ENCODE measurements around the gene MPST. TPM values are rescaled to one million over a fixed set of nuclear protein-coding genes. Genes with fewer than 3 reads are reported as not detected.
A peak's percentile ranks its signal among the peaks of the same experiment; 100 is the strongest.

Gene MPST
- total RNA-seq, 1 experiment from 2014 or later, result 68.6 TPM

DNA sequence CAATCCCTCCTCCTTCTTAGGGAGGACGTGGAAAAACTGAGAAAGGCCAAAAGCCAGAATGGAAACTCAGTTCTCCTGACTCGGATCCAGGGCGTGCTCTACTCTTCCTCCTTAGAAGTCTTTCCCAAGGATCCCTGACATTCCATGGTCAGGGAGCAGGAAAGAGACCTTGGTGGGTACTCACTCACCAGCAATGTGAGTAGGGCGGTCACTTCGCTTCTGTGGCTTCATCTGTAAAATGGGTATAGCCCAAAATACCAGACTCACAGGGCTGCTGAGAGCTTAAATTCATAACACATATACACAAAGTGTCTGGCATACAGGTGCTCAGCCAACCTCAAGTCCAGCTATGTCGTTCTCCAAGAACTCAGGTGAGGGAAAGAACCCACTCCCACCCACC lies 31.4 kb downstream of the MPST start (continued):
- TF ChIP-seq POLR2A (IDR thresholded peaks at IDR 0.05; ENCODE audit: borderline replicate concordance, extremely low read depth, insufficient read depth, insufficient read length), result no peak

DNA sequence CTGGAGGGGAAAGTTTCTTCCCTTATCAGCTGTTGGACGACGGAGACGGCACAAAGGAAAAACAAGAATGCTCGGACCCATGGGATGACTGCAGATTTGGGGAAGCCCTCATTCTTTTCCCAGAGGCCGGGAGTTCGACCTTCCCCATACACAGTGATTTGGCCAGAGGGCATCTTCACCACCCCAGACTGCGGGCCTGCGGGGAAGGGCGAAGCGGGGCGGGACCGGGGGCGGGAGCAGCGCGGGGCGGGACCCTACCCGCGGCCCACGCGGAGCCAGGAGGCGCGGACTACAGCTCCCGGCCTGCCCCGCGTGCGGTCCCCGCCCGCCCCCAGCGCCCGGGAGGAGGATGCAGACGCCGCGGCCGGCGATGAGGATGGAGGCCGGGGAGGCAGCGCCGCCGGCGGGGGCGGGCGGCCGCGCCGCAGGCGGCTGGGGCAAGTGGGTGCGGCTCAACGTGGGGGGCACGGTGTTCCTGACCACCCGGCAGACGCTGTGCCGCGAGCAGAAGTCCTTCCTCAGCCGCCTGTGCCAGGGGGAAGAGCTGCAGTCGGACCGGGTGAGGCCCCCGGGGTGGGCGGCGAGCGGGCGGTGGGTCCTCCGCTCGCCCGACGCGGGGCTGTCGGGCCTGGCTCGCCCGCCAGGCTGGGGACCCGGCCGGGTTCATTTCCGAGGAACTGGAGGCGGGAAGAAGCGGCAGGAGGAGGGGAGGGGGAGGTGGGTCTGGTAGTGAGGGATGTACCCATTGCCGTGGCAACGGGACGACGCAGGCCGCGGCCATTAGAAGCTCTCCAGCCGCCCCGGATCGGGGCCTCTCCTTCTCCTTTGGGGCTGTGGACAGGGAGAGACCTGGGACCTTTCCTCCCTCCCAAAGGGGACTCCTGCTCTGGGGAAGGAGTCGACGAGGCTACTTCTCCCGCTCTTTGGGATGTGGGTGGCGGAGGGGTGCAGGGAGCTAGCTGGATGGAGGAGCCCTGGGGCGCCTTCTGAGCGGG lies 32.1 kb downstream of the MPST start, which contains the start of gene KCTD17:
TSS of gene KCTD17 (plus strand) at position 352 of the 995 bp plus-strand sequence. CDS start at position 371, 19 bp downstream.
- H3K27ac ChIP-seq (ENCODE audit: low read depth, low read length), result no peak within 1 kb of the TSS; the same call in 1 of the 2 replicates
- no peaks in the 10 kb centered on the region for H3K36me3 ChIP-seq (ENCODE audit: control insufficient read depth in 1 of 2, insufficient read depth in 2 of 2, low read length in 2 of 2)
- ChIA-PET POLR2A (no interaction called here), RAD21 (ENCODE audit: low non-redundant PET in 1 of 2, low total read pairs in 2 of 2, uncharacterized antibody in 2 of 2, unreplicated experiment in 2 of 2) (interaction anchor here in 1 of 2 experiments (0.7 kb wide), 1 partner anchor 392 kb away, joined by 3 read pairs; no protein-coding TSS in a partner anchor), CTCF (interaction anchor here (0.7 to 1.7 kb wide), 3 partner anchors 8 to 405 kb away, joined by 3 to 5 read pairs (median 4); no protein-coding TSS in a partner anchor)
- H4K20me1 ChIP-seq (ENCODE audit: insufficient read depth), result no peaks in the 10 kb centered on the region
- peak within 1 kb of the TSS; percentile 86 for H3K4me2 ChIP-seq (ENCODE audit: low read length)
- intact Hi-C loops (cut with micrococcal nuclease), result no loop called here
- peak within 1 kb of the TSS; percentile 59 to 77 for H3K4me3 ChIP-seq (replicated peaks in 1 of 2; ENCODE audit: low read depth in 1 of 2, low read length in 2 of 2)
- no peaks in the 10 kb centered on the region for H3K9me2 ChIP-seq (ENCODE audit: insufficient read depth)
- BruUV-seq (replicated peaks), result no TSS peak
- H2AFZ ChIP-seq (ENCODE audit: low read depth, low read length, poor library complexity, severe bottlenecking), result no peak within 1 kb of the TSS
- no peaks in the 10 kb centered on the region for H3K79me2 ChIP-seq (ENCODE audit: insufficient read depth, low read length)
- ATAC-seq (peak; percentile 99), DNase-seq (ENCODE audit: low read depth, low spot score) (peak; percentile 24)
- H3K9me3 ChIP-seq (ENCODE audit: control insufficient read depth in 1 of 2, insufficient read depth in 1 of 2, low read depth in 1 of 2, low read length in 2 of 2), result no peaks in the 10 kb centered on the region
- H3K27me3 ChIP-seq (ENCODE audit: insufficient read depth, low read length), result no peaks in the 10 kb centered on the region
- peaks cover 5 to 11% of the 10 kb centered on the region in 2 experiments; a peak in 2 of 4 replicates for H3K4me1 ChIP-seq (ENCODE audit: control insufficient read depth in 1 of 2, insufficient read depth in 2 of 2, low read length in 2 of 2)
- peak within 1 kb of the TSS; percentile 64 for H3K9ac ChIP-seq (ENCODE audit: low read length)
- TF ChIP-seq POLR2A (IDR thresholded peaks at IDR 0.05; ENCODE audit: borderline replicate concordance, extremely low read depth, insufficient read depth, insufficient read length) (no peak), EZH2 (IDR thresholded peaks at IDR 0.05) (no peak), EGR1 (IDR thresholded peaks at IDR 0.05; ENCODE audit: low read depth) (peak; percentile 41; the same call in 1 of the 2 replicates), ZFX (IDR thresholded peaks at IDR 0.05) (peak; percentile 50; the same call in 1 of the 2 replicates), CBX3 (IDR thresholded peaks at IDR 0.05; ENCODE audit: low read depth) (no peak), CEBPB (IDR thresholded peaks at IDR 0.05; ENCODE audit: low read depth) (no peak), YY1 (IDR thresholded peaks at IDR 0.05; ENCODE audit: extremely low read depth, insufficient replicate concordance, low read depth, low read length) (peak; percentile 27), FOSL1 (IDR thresholded peaks at IDR 0.05; ENCODE audit: low read depth) (no peak), JUND (IDR thresholded peaks at IDR 0.05) (no peak), EZH2phosphoT487 (IDR thresholded peaks at IDR 0.05; ENCODE audit: borderline replicate concordance) (no peak), POLR2AphosphoS5 (IDR thresholded peaks at IDR 0.05; ENCODE audit: low read depth, low read length) (peak; percentile 67), TCF7L2 (IDR thresholded peaks at IDR 0.05; ENCODE audit: borderline replicate concordance, extremely low read depth, insufficient read depth, insufficient read length) (no peak), ELF1 (IDR thresholded peaks at IDR 0.05; ENCODE audit: borderline replicate concordance, low read depth) (no peak)
- TF ChIP-seq, protein P1, sequence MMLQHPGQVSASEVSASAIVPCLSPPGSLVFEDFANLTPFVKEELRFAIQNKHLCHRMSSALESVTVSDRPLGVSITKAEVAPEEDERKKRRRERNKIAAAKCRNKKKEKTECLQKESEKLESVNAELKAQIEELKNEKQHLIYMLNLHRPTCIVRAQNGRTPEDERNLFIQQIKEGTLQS (IDR thresholded peaks at IDR 0.05), result no peak
- TF ChIP-seq, protein P2, sequence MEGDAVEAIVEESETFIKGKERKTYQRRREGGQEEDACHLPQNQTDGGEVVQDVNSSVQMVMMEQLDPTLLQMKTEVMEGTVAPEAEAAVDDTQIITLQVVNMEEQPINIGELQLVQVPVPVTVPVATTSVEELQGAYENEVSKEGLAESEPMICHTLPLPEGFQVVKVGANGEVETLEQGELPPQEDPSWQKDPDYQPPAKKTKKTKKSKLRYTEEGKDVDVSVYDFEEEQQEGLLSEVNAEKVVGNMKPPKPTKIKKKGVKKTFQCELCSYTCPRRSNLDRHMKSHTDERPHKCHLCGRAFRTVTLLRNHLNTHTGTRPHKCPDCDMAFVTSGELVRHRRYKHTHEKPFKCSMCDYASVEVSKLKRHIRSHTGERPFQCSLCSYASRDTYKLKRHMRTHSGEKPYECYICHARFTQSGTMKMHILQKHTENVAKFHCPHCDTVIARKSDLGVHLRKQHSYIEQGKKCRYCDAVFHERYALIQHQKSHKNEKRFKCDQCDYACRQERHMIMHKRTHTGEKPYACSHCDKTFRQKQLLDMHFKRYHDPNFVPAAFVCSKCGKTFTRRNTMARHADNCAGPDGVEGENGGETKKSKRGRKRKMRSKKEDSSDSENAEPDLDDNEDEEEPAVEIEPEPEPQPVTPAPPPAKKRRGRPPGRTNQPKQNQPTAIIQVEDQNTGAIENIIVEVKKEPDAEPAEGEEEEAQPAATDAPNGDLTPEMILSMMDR (IDR thresholded peaks at IDR 0.05 in 2 of 3, conservative IDR thresholded peaks at IDR 0.05 in 1 of 3; ENCODE audit: borderline replicate concordance in 1 of 3, insufficient read depth in 1 of 3, low read depth in 2 of 3, low read length in 2 of 3), result no peak
- TF ChIP-seq, protein P3, sequence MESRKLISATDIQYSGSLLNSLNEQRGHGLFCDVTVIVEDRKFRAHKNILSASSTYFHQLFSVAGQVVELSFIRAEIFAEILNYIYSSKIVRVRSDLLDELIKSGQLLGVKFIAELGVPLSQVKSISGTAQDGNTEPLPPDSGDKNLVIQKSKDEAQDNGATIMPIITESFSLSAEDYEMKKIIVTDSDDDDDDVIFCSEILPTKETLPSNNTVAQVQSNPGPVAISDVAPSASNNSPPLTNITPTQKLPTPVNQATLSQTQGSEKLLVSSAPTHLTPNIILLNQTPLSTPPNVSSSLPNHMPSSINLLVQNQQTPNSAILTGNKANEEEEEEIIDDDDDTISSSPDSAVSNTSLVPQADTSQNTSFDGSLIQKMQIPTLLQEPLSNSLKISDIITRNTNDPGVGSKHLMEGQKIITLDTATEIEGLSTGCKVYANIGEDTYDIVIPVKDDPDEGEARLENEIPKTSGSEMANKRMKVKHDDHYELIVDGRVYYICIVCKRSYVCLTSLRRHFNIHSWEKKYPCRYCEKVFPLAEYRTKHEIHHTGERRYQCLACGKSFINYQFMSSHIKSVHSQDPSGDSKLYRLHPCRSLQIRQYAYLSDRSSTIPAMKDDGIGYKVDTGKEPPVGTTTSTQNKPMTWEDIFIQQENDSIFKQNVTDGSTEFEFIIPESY (IDR thresholded peaks at IDR 0.05; ENCODE audit: extremely low read depth, insufficient replicate concordance, low read length), result no peak
- TF ChIP-seq, protein P4, sequence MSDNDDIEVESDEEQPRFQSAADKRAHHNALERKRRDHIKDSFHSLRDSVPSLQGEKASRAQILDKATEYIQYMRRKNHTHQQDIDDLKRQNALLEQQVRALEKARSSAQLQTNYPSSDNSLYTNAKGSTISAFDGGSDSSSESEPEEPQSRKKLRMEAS (IDR thresholded peaks at IDR 0.05), result no peak
